A549 (cell line): Measurements from ENCODE around the gene XYLT1. TPM values are rescaled to one million over a fixed set of nuclear protein-coding genes. Genes with fewer than 3 reads are reported as not detected.

ENCODE experiments used
- ATAC-seq, 2 experiments: fragments of 200-7000 bp in 1 of 2; fragments of >200 bp in 1 of 2; cut with Nextera tagmentation in 1 of 2; cut with Tn5 transposase in 1 of 2; 3 replicates each; pipeline versions ENCODE4 v1.8.0 to v1.9.1; 2018 to 2020; ENCODE audit warnings: mild to moderate bottlenecking in 1 of 2, moderate library complexity in 1 of 2
- CTCF ChIA-PET: fragments of 300-600 bp; sonication (Branson Sonifier 250); formaldehyde crosslinking; extraction: SDS; loops from one replicate; lab custom pipeline; 2021; ENCODE audit warnings: antibody characterized with exemption, inconsistent platforms; lab: Yijun Ruan, JAX
- POLR2A ChIA-PET: fragments of 350-600 bp; formaldehyde crosslinking; extraction: SDS; loops from one replicate; lab custom pipeline; 2021; ENCODE audit warnings: antibody characterized with exemption, inconsistent platforms; lab: Yijun Ruan, JAX
- DNase-seq, 2 experiments: peaks; one replicate each; pipeline versions ENCODE4 v3.0.0 to v3.0.0-alpha.2; 2011 to 2016; ENCODE audit warnings: low read depth in 1 of 2, low spot score in 1 of 2
- FAIRE-seq: peaks from 2 replicates; lab custom pipeline; 2011; peaks lifted over from hg19 to GRCh38; lab: Jason Lieb, UNC
- H3K27ac ChIP-seq, 2 experiments: fragments of >200 bp; sonication (Bioruptor Twin); formaldehyde crosslinking; 3 replicates each; pipeline ENCODE4 v1.5.1; 2016 to 2017
- H3K4me1 ChIP-seq: fragments of >200 bp; sonication (Bioruptor Twin); formaldehyde crosslinking; 3 replicates; pipeline ENCODE4 v1.6.1; 2016
- H3K4me2 ChIP-seq: fragments of >200 bp; sonication (Bioruptor Twin); formaldehyde crosslinking; 3 replicates; pipeline ENCODE4 v1.6.1; 2016
- H3K4me3 ChIP-seq: fragments of >200 bp; sonication (Bioruptor Twin); formaldehyde crosslinking; 3 replicates; pipeline ENCODE4 v1.5.1; 2016
- H3K9me3 ChIP-seq: fragments of >200 bp; sonication (Bioruptor Twin); formaldehyde crosslinking; 3 replicates; pipeline ENCODE4 v1.6.1; 2016
- BCL3 ChIP-seq: fragments of >200 bp; sonication (Bioruptor Twin); formaldehyde crosslinking; IDR thresholded peaks from 3 replicates; pipeline ENCODE4 v1.6.1; 2016
- CBX2 ChIP-seq: fragments of 200-600 bp; sonication (generic); IDR thresholded peaks from 2 replicates; pipeline ENCODE4 v1.6.1; 2016; ENCODE audit warnings: low read depth, mild to moderate bottlenecking, borderline replicate concordance
- CBX8 ChIP-seq: fragments of 200-600 bp; sonication (generic); IDR thresholded peaks from 2 replicates; pipeline ENCODE4 v1.6.1; 2016
- CEBPB ChIP-seq, 2 experiments: fragments of >200 bp in 1 of 2; sonication (Bioruptor Twin) in 1 of 2; formaldehyde crosslinking in 1 of 2; IDR thresholded peaks; 2 replicates each; pipeline ENCODE4 v1.6.1; 2012 to 2016
- CTCF ChIP-seq: fragments of >200 bp; sonication (Bioruptor Twin); formaldehyde crosslinking; IDR thresholded peaks from 3 replicates; pipeline ENCODE4 v1.5.1; 2016
- E2F6 ChIP-seq: IDR thresholded peaks from 2 replicates; pipeline ENCODE4 v1.6.1; 2012; ENCODE audit warnings: low read depth, borderline replicate concordance
- EP300 ChIP-seq, 2 experiments: fragments of >200 bp; sonication (Bioruptor Twin); formaldehyde crosslinking; IDR thresholded peaks; 2 replicates in 1 of 2; 3 replicates in 1 of 2; pipeline ENCODE4 v1.6.1; 2016 to 2017
- ESRRA ChIP-seq: fragments of 150-350 bp; IDR thresholded peaks from 2 replicates; pipeline ENCODE4 v1.6.1; 2014; ENCODE audit warnings: mild to moderate bottlenecking, low read length, borderline replicate concordance
- GATA3 ChIP-seq: IDR thresholded peaks from 2 replicates; pipeline ENCODE4 v1.6.1; 2012; ENCODE audit warnings: borderline replicate concordance
- HES2 ChIP-seq: fragments of >200 bp; sonication (Bioruptor Twin); formaldehyde crosslinking; IDR thresholded peaks from 2 replicates; pipeline ENCODE4 v1.6.1; 2016
- HOXB13 ChIP-seq: fragments of 250-450 bp; sonication (Bioruptor Pico); IDR thresholded peaks from 2 replicates; pipeline ENCODE4 v1.5.0; 2020; ENCODE audit warnings: low read depth, mild to moderate bottlenecking, moderate library complexity
- JUN ChIP-seq, 2 experiments: fragments of >200 bp; sonication (Bioruptor Twin); formaldehyde crosslinking; IDR thresholded peaks; 2 replicates in 1 of 2; 3 replicates in 1 of 2; pipeline ENCODE4 v1.6.1; 2016 to 2017
- MAZ ChIP-seq: fragments of 150-350 bp; IDR thresholded peaks from 2 replicates; pipeline ENCODE4 v1.6.1; 2014; ENCODE audit warnings: antibody characterized with exemption, low read depth, low read length, borderline replicate concordance
- MYC ChIP-seq: IDR thresholded peaks from 2 replicates; pipeline ENCODE4 v1.6.1; 2012; ENCODE audit warnings: mild to moderate bottlenecking, inconsistent platforms, low read length, improper control_type of control experiment, borderline replicate concordance
- NPAS2 ChIP-seq: fragments of 250-450 bp; sonication (Bioruptor Pico); IDR thresholded peaks from 2 replicates; pipeline ENCODE4 v1.8.0; 2022; ENCODE audit warnings: mild to moderate bottlenecking, moderate library complexity, borderline replicate concordance
- RARB ChIP-seq: fragments of 250-450 bp; sonication (Bioruptor Pico); IDR thresholded peaks from 2 replicates; pipeline ENCODE4 v1.8.0; 2021; ENCODE audit warnings: mild to moderate bottlenecking, moderate library complexity
- RNF2 ChIP-seq: fragments of 200-600 bp; sonication (generic); IDR thresholded peaks from 2 replicates; pipeline ENCODE4 v1.6.1; 2016; ENCODE audit warnings: low read depth, mild to moderate bottlenecking, antibody characterized with exemption, moderate library complexity, borderline replicate concordance
- SMC3 ChIP-seq: fragments of >200 bp; sonication (Bioruptor Twin); formaldehyde crosslinking; IDR thresholded peaks from 3 replicates; pipeline ENCODE4 v1.6.1; 2018; ENCODE audit warnings: inconsistent platforms
- TP53 ChIP-seq: fragments of 250-450 bp; sonication (Bioruptor Pico); IDR thresholded peaks from 2 replicates; pipeline ENCODE4 v1.5.0; 2021; ENCODE audit warnings: mild to moderate bottlenecking, moderate library complexity
- ZFP36 ChIP-seq: fragments of 450-650 bp; IDR thresholded peaks from 2 replicates; pipeline ENCODE4 v1.6.1; 2014; ENCODE audit warnings: borderline replicate concordance; ENCODE audit not compliant: partially characterized antibody
- WGBS: methylation state at CpG from one replicate; pipeline ENCODE4 v1.1.6; 2017; ENCODE audit errors: missing lambda C conversion rate; 5-methylcytosine and 5-hydroxymethylcytosine counted together
- polyA plus RNA-seq, 4 experiments: library from polyadenylated mRNA; depleted of rRNA in 3 of 4; stranded (reverse); fragments of >200 nt; fragmentation: RNase III in 1 of 4; extraction: RNeasy Plus Mini Kit Qiagen cat#74134 plus additional on column Dnase treatment in 1 of 4; gene quantifications; 2 replicates in 3 of 4; 3 replicates in 1 of 4; pipeline ENCODE4 v1.2.3, GENCODE V29; 2011 to 2017
- TF ChIP-seq, protein P1 (sequence below): fragments of 450-650 bp; IDR thresholded peaks from 2 replicates; pipeline ENCODE4 v1.6.1; 2014; ENCODE audit warnings: antibody characterized with exemption
- TF ChIP-seq, protein P2 (sequence below): fragments of 250-450 bp; sonication (Bioruptor Pico); IDR thresholded peaks from 2 replicates; pipeline ENCODE4 v1.5.0; 2020; ENCODE audit warnings: low read depth, mild to moderate bottlenecking, moderate library complexity

The XYLT1 gene
- polyA plus RNA-seq, 2 of the 4 experiments (the other 2 are of a cell fraction) = 0.78 to 0.88 TPM

DNA sequence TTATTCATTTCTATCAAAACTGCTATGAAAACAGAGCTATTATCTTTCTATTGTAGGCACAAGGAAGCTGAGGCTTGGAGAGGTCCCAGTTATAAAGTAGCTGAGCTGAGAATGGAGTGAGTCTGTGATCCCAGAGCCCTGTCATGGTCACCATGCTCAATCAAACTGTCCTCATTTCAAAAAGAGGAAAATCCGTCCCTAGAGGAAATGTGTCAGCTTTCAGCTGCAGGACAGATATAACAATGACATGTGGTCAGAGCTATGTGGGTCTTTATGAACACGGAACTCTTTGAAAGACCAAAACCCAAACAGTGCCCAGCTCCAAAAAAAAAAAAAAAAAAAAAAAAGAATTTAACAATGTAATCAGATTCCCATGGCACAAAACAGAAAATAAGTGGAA, 266.1 kb downstream of the XYLT1 start:
- H3K4me2 ChIP-seq = no peak overlapping the region
- DNase-seq = no peak
- no peak for ATAC-seq
- no peaks in the 10 kb centered on the region for H3K9me3 ChIP-seq
- ChIA-PET CTCF (interaction anchor here (0.6 kb wide), 1 partner anchor 43 kb away, joined by 3 read pairs; no protein-coding TSS in a partner anchor), POLR2A (no interaction called here)
- H3K4me3 ChIP-seq = no peak overlapping the region
- no peak overlapping the region for H3K27ac ChIP-seq
- no peak for FAIRE-seq
- TF ChIP-seq EP300 (IDR thresholded peaks at IDR 0.05) (no peak), CEBPB (IDR thresholded peaks at IDR 0.05) (no peak), HOXB13 (CRISPR knock-in tag) (no peak), CBX2 (no peak)
- no peaks in the 10 kb centered on the region for H3K4me1 ChIP-seq
- WGBS = 23% methylated on average over 2 of the region's 2 CpGs

DNA sequence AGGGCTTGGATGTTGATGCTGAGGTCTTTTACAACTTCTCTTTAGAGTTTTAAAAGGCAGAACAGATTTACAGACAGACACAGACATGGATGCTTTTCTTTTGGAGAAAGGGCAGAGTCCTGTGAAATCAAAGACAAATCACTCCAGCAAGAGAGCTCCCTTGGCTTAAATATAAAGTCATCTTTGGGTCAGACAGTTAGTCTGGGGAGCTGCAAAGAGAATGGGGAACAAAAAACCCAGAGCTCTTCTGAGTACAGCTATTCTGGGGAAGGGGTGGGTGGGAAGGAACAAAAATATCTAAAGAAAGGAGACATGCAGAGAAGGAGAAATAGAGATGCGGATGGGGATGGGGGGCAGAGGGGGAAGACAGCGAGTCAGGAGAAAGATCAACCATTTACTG, 266.6 kb downstream of the XYLT1 start:
- Histone ChIP-seq H3K9me3 (no peaks in the 10 kb centered on the region), H3K4me1 (no peaks in the 10 kb centered on the region), H3K4me2 (no peak overlapping the region), H3K4me3 (no peak overlapping the region), H3K27ac (no peak overlapping the region)
- DNase-seq (no peak), FAIRE-seq (no peak), ATAC-seq (no peak)
- WGBS = 44% methylated on average over 2 of the region's 2 CpGs
- POLR2A ChIA-PET = no interaction called here
- TF ChIP-seq GATA3 = no peak
- TF ChIP-seq CTCF = no peak
- TF ChIP-seq BCL3 = no peak
- no peak for TF ChIP-seq MAZ
- TF ChIP-seq ZFP36 = no peak
- TF ChIP-seq CEBPB (IDR thresholded peaks at IDR 0.05) = no peak
- no peak for TF ChIP-seq MYC
- no peak for TF ChIP-seq TP53
- no peak for TF ChIP-seq NPAS2 (CRISPR knock-in tag)
- TF ChIP-seq E2F6 = no peak
- no peak for TF ChIP-seq ESRRA
- TF ChIP-seq, protein P1, sequence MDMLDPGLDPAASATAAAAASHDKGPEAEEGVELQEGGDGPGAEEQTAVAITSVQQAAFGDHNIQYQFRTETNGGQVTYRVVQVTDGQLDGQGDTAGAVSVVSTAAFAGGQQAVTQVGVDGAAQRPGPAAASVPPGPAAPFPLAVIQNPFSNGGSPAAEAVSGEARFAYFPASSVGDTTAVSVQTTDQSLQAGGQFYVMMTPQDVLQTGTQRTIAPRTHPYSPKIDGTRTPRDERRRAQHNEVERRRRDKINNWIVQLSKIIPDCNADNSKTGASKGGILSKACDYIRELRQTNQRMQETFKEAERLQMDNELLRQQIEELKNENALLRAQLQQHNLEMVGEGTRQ = no peak
- no peak for TF ChIP-seq RARB
- TF ChIP-seq, protein P2, sequence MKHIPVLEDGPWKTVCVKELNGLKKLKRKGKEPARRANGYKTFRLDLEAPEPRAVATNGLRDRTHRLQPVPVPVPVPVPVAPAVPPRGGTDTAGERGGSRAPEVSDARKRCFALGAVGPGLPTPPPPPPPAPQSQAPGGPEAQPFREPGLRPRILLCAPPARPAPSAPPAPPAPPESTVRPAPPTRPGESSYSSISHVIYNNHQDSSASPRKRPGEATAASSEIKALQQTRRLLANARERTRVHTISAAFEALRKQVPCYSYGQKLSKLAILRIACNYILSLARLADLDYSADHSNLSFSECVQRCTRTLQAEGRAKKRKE (CRISPR knock-in tag) = no peak
- no peak for TF ChIP-seq SMC3
- TF ChIP-seq CBX8 = no peak
- CTCF ChIA-PET = no interaction called here

GRCh38 chr16:17203424-17203823, 267.3 kb downstream of the XYLT1 start:
- Histone ChIP-seq H3K4me1 (no peaks in the 10 kb centered on the region), H3K27ac (no peak overlapping the region), H3K4me2 (no peak overlapping the region), H3K4me3 (no peak overlapping the region), H3K9me3 (no peaks in the 10 kb centered on the region)
- 4% methylated on average over 1 of the region's 1 CpG for WGBS
- no peak for ATAC-seq
- no peak for FAIRE-seq
- POLR2A ChIA-PET = no interaction called here
- no peak for DNase-seq
- CTCF ChIA-PET = no interaction called here
- TF ChIP-seq CEBPB (IDR thresholded peaks at IDR 0.05) (no peak), MYC (no peak), HES2 (no peak), RNF2 (no peak), JUN (IDR thresholded peaks at IDR 0.05) (no peak)
